ENCODE results near the gene ZNF26. TPM values are rescaled to one million over a fixed set of nuclear protein-coding genes. Genes with fewer than 3 reads are reported as not detected.

ZNF26 gene
- total and polyA plus RNA-seq, 12 donors: 2.3 to 6.2 (median 3.8) TPM

DNA sequence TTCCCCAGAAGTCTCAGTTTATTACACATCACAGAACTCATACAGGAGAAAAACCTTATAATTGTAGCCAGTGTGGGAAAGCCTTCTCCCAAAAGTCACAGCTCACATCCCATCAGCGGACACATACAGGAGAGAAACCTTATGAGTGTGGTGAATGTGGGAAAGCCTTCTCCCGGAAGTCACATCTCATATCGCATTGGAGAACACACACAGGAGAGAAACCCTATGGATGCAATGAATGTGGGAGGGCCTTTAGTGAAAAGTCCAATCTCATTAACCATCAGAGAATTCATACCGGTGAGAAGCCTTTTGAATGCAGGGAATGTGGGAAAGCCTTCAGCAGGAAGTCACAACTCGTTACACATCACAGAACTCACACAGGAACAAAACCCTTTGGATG, 71.3 kb downstream of the ZNF26 start:
- ATAC-seq: no peak
- Histone ChIP-seq H3K9me3 (peaks cover 19 to 100% (median 100%) of the 10 kb centered on the region in 11 donors), H3K27ac (no peak overlapping the region), H3K27me3 (no peaks in the 10 kb centered on the region), H3K4me1 (no peaks in the 10 kb centered on the region), H3K36me3 (peaks cover 8 to 100% (median 58%) of the 10 kb centered on the region in 9 donors), H3K4me3 (no peak overlapping the region)
- TF ChIP-seq, protein P1, sequence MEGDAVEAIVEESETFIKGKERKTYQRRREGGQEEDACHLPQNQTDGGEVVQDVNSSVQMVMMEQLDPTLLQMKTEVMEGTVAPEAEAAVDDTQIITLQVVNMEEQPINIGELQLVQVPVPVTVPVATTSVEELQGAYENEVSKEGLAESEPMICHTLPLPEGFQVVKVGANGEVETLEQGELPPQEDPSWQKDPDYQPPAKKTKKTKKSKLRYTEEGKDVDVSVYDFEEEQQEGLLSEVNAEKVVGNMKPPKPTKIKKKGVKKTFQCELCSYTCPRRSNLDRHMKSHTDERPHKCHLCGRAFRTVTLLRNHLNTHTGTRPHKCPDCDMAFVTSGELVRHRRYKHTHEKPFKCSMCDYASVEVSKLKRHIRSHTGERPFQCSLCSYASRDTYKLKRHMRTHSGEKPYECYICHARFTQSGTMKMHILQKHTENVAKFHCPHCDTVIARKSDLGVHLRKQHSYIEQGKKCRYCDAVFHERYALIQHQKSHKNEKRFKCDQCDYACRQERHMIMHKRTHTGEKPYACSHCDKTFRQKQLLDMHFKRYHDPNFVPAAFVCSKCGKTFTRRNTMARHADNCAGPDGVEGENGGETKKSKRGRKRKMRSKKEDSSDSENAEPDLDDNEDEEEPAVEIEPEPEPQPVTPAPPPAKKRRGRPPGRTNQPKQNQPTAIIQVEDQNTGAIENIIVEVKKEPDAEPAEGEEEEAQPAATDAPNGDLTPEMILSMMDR (IDR thresholded peaks at IDR 0.05): no peak
- 98 to 99% methylated on average over 5 of the region's 5 CpGs for WGBS, 2 donors
- DNase-seq: no peak
- intact Hi-C loops (cut with DNase I): loop anchor here in 1 of 10 donors (5.0 kb wide), 1 partner anchor 50 kb away; no protein-coding TSS in a partner anchor

GRCh38 chr12:133058203-133059113, 72.3 kb downstream of the ZNF26 start:
- H3K36me3 ChIP-seq: peaks cover under 1 to 100% (median 54%) of the 10 kb centered on the region in 9 donors
- H3K4me3 ChIP-seq: no peak overlapping the region
- no peaks in the 10 kb centered on the region for H3K27me3 ChIP-seq
- H3K9me3 ChIP-seq: peaks cover 19 to 100% (median 100%) of the 10 kb centered on the region in 11 donors
- no peaks in the 10 kb centered on the region for H3K4me1 ChIP-seq
- intact Hi-C loops (cut with DNase I): loop anchor here in 1 of 10 donors (5.0 kb wide), 1 partner anchor 49 kb away; no protein-coding TSS in a partner anchor
- ATAC-seq: no peak
- DNase-seq: no peak
- TF ChIP-seq, protein P1 (IDR thresholded peaks at IDR 0.05): no peak
- no peak overlapping the region for H3K27ac ChIP-seq
- WGBS, 2 donors: 95 to 96% methylated on average over 8 of the region's 8 CpGs

DNA sequence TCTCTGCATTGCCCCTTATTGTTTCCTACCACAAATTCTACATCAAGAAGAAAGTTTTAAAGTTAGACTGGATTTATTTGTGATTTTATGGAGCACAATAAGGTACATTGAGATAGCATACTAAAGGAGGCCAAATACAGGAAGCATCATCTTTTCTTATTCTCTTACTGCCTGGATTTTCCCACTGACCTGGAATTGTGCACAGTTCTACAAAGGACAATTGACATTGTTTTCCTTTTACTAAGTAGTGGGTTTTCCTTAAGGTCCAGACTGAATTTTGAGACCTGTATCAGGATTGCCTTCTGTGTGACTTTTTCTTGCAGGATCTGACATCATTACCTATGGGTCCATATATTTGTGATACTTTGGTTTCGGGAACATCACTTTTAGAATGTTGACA, 75.8 kb downstream of the ZNF26 start:
- Histone ChIP-seq H3K27me3 (no peaks in the 10 kb centered on the region), H3K36me3 (peaks cover 0 to 80% (median 19%) of the 10 kb centered on the region in 9 donors), H3K4me1 (no peaks in the 10 kb centered on the region), H3K4me3 (no peak overlapping the region), H3K27ac (no peak overlapping the region), H3K9me3 (peaks cover 21 to 100% (median 99%) of the 10 kb centered on the region in 11 donors)
- 97 to 100% methylated on average over 1 of the region's 1 CpG for WGBS, 2 donors
- ATAC-seq (no peak), DNase-seq (no peak)
- intact Hi-C loops (cut with DNase I): no loop called here
- TF ChIP-seq, protein P1 (IDR thresholded peaks at IDR 0.05): no peak

GRCh38 chr12:133063556-133063955, 77.4 kb downstream of the ZNF26 start:
- Histone ChIP-seq H3K27me3 (no peaks in the 10 kb centered on the region), H3K4me1 (no peaks in the 10 kb centered on the region), H3K36me3 (peaks cover 0 to 64% (median 3%) of the 10 kb centered on the region in 9 donors), H3K27ac (no peak overlapping the region), H3K4me3 (no peak overlapping the region), H3K9me3 (peaks cover 14 to 100% (median 99%) of the 10 kb centered on the region in 11 donors)
- WGBS, 2 donors: 100% methylated on average over 1 of the region's 1 CpG
- TF ChIP-seq, protein P1 (IDR thresholded peaks at IDR 0.05): no peak
- intact Hi-C loops (cut with DNase I): no loop called here
- DNase-seq (no peak), ATAC-seq (no peak)

All from heart right ventricle (tissue), 16 donors.